ENCODE data around the gene SLC2A11. TPM values are rescaled to one million over a fixed set of nuclear protein-coding genes. Genes with fewer than 3 reads are reported as not detected.
"Not testable (repeated sequence)": the region's sequence is repeated elsewhere in the genome, so short reads cannot be mapped to it uniquely, and the experiment has no call there.

The SLC2A11 gene
- total RNA-seq, 2 experiments from 2014 or later, result 7.6 to 7.7 TPM

DNA sequence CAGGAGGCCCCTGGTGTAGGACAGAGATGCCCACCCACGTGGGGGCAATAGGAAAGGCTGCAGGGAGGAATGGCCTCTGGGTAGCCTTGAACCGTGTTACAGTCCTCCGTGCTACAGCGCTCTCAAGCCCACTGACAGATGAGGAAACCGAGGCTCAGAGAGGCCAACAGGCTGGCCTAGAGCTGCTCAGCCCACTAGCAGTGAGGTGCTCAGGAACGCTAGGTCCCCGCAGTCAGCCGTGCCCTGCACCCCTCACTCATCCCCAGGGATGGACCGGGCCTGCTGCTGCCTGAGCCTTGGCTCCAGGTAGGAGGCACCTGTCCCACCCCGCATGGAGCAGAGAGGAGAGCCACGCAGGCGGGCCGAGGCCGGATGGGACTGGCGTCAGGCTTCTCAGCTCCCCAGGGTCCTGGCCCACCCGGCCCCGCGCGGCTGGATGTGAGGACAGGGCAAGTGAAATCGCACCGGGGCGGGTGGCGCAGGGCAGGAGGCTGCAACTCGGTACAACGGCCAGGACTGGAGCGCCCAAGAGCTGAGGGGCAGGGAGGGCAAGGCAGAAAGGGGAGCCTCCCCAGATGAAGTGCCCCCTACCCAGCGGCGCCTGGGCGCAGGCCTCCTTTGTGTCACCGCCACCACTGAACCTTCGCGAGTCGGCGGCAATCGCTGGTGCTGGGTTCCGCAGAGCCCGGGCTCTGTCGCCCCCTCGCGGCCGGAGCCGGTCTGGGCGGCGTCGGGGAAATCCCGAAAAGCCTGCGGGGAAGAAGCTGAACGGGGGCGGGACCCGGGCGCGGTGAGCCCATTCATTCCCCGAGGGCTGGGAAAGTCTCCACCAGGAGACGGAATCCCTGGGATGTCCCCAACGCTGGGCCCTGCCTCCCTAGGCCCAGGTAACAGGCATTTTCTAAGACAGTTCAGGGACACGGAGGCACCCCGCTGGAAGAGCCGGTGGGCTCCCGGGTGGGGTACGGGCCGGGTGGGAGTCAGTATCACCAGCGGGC, 8.4 kb upstream of the SLC2A11 start:
- CTCF ChIA-PET, result interaction anchor here (0.6 to 5.6 kb wide), 25 partner anchors 9 to 326 kb away, joined by 3 to 28 read pairs (median 3); partner anchors contain the start of genes C22orf15, CHCHD10, DERL3 and MIF
- intact Hi-C loops (cut with DNase I, micrococcal nuclease), result loop anchor here (5.0 kb wide), 3 partner anchors 82 to 307 kb away; partner anchors contain the start of gene CHCHD10 (in 1 of the 2)
- no peak overlapping the region for H3K4me3 Mint-ChIP-seq

DNA sequence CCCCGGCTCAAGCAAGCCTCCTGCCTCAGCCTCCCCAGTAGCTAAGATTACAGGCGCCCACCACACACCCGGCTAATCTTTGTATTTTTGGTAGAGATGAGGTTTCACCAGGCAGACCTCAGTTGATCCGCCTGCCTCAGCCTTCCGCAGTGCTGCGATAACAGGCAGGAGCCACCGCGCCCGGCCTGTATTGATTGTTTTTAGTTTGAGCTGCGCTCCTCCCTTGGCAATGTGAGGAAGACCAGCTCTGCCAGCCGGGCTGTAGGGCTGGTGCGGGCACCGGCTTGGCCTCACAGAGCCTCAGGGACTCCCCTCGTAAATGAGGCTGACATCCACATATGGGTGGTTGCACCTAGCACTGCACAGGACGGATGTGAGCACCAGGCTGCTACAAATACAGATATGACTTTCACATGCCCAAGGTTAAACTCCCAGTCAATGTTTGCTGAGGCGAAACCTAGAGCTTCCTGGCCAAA, 7.5 kb upstream of the SLC2A11 start:
- no peak for DNase-seq
- Mint-ChIP-seq H3K4me1 (no peaks in the 10 kb centered on the region), H3K9me3 (ENCODE audit: low read depth) (no peaks in the 10 kb centered on the region), H3K36me3 (ENCODE audit: low read depth) (no peaks in the 10 kb centered on the region), H3K27me3 (no peaks in the 10 kb centered on the region), H3K27ac (no peak overlapping the region), H3K4me3 (no peak overlapping the region)
- intact Hi-C loops (cut with DNase I, micrococcal nuclease), result no loop called here
- ChIA-PET POLR2A (no interaction called here), CTCF (interaction anchor here (0.6 to 5.6 kb wide), 25 partner anchors 8 to 1698 kb away, joined by 3 to 28 read pairs (median 3); partner anchors contain the start of genes C22orf15, CHCHD10, DERL3 and MIF)
- ATAC-seq, result no peak

More for the DNA sequence above, 8.4 kb upstream of the SLC2A11 start:
- ATAC-seq (peak; percentile 96), DNase-seq (peak; percentile 93)
- POLR2A ChIA-PET, result no interaction called here
- no peak overlapping the region for H3K27ac Mint-ChIP-seq
- no peaks in the 10 kb centered on the region for H3K27me3 Mint-ChIP-seq
- no peaks in the 10 kb centered on the region for H3K4me1 Mint-ChIP-seq
- H3K36me3 Mint-ChIP-seq (ENCODE audit: low read depth), result no peaks in the 10 kb centered on the region
- H3K9me3 Mint-ChIP-seq (ENCODE audit: low read depth), result no peaks in the 10 kb centered on the region

DNA sequence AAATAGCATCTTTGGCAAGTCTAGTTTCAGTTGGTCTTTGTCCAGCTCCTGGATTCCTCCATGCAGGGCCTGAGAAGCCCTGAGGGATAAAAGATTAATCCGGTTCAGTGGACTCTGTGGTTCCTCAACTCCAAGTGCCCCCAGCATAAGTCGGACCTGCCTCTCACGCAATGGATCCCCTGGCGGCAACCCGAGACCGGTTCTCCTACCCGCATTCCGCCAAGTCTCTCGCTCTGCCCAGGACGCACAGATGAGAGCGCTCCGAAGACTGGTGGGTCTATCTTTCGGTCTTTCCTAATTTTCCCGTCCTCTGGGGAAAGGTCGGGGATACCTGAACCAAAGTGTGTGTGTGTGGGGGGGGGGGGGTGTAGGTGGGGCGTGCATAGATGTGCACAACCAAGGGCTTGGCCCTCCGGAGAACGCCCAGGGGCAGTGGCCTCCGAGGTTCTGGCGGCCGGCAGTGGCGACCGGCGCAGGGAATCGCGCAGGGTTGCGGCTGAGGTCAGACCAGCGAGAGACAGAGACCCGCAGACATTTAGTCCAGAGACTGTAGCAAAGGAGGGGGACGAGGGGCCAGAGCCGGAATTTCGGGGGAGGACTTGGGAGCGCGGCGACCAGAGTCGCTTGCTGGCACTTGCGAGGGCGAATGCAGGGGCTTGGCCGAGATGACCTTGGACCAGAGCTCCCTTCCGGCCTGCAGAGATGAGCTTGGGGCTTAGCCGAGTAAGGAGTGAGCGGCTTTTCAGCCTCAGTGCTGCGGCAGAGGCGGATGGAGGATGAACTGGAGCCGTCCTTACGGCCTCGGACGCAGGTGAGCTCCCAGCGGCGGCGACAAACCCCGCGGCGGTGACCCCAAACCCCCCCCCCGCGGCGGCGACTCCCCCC, 712 bp upstream of the SLC2A11 start:
- Mint-ChIP-seq H3K9me3 (ENCODE audit: low read depth) (no peaks in the 10 kb centered on the region), H3K36me3 (ENCODE audit: low read depth) (no peaks in the 10 kb centered on the region), H3K27me3 (no peaks in the 10 kb centered on the region), H3K4me3 (peak overlapping the region; percentile 80), H3K4me1 (peaks cover 15% of the 10 kb centered on the region), H3K27ac (peak overlapping the region; percentile 37)
- ATAC-seq, result peak; percentile 39
- POLR2A ChIA-PET, result interaction anchor here (0.6 to 1.8 kb wide), 6 partner anchors 9 to 106 kb away, joined by 3 to 12 read pairs (median 4); partner anchors contain the start of genes DERL3, MIF, SMARCB1 and ZNF70
- DNase-seq, result peak; percentile 37
- CTCF ChIA-PET, result interaction anchor here (0.6 to 3.4 kb wide), 20 partner anchors 7 to 324 kb away, joined by 3 to 28 read pairs (median 4); partner anchors contain the start of genes C22orf15, DERL3, DRICH1 and MIF
- intact Hi-C loops (cut with DNase I, micrococcal nuclease), result loop anchor here (5.0 kb wide), 3 partner anchors 35 to 700 kb away; partner anchors contain the start of genes MIF (in 2 of the 2), GUCD1 (in 1 of the 2) and SNRPD3 (in 1 of the 2)

DNA sequence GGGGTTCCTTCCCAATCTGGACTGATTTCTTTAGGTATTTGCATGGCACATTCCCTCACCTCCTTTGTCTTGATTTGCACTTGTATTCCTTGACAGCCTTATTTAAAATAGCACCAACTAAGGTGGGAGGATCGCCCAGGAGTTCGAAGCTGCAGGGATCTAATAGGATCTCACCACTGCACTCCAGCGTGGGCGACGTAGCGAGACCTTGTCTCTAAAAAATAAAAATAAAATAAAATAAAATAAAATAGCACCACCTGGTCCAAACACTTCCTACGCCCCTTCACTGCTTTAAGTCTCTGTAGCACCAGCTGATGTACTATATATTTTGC, 775 bp downstream of the SLC2A11 start:
- H3K27ac Mint-ChIP-seq, result peak overlapping the region; percentile 72
- ATAC-seq (no peak), DNase-seq (no peak)
- peaks cover 15% of the 10 kb centered on the region for H3K4me1 Mint-ChIP-seq
- intact Hi-C loops (cut with DNase I, micrococcal nuclease), result loop anchor here (5.0 kb wide), 3 partner anchors 34 to 699 kb away; partner anchors contain the start of genes MIF (in 2 of the 2), GUCD1 (in 1 of the 2) and SNRPD3 (in 1 of the 2)
- H3K36me3 Mint-ChIP-seq (ENCODE audit: low read depth), result no peaks in the 10 kb centered on the region
- peak overlapping the region; percentile 80 for H3K4me3 Mint-ChIP-seq
- no peaks in the 10 kb centered on the region for H3K9me3 Mint-ChIP-seq (ENCODE audit: low read depth)
- ChIA-PET CTCF (interaction anchor here (0.8 to 3.4 kb wide), 8 partner anchors 8 to 384 kb away, joined by 4 to 28 read pairs (median 4); partner anchors contain the start of gene MIF), POLR2A (interaction anchor here (1.0 to 1.8 kb wide), 2 partner anchors 36 kb away, joined by 5 to 12 read pairs; partner anchors contain the start of gene MIF)
- no peaks in the 10 kb centered on the region for H3K27me3 Mint-ChIP-seq

DNA sequence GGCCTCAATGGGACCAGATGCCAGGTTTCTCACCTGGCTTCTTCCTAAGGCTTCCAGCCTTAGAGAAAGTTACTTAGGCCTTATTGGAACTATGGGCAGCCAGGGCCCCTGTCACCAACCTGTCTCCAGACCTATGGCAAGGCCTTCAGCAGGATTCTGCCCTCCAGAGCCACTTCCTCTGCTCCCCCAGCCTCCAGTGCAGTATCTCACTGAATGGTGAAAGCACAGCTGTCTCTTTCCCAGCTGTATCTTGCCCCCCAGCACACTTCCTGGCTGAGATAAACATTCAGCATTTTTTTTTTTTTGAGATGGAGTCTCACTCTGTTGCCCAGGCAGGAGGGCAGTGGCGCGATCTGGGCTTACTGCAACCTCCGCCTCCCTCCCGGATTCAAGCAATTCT, 1.5 kb downstream of the SLC2A11 start:
- intact Hi-C loops (cut with DNase I, micrococcal nuclease), result loop anchor here (5.0 kb wide), 3 partner anchors 33 to 698 kb away; partner anchors contain the start of genes MIF (in 2 of the 2), GUCD1 (in 1 of the 2) and SNRPD3 (in 1 of the 2)
- no peak for DNase-seq
- peak overlapping the region; percentile 20 for H3K4me3 Mint-ChIP-seq
- ChIA-PET CTCF (interaction anchor here (0.8 to 3.4 kb wide), 6 partner anchors 8 to 383 kb away, joined by 4 to 28 read pairs (median 4); partner anchors contain the start of gene MIF), POLR2A (interaction anchor here (0.6 to 1.0 kb wide), 2 partner anchors 35 to 38 kb away, joined by 4 to 5 read pairs; partner anchors contain the start of gene MIF)
- ATAC-seq, result no peak
- no peaks in the 10 kb centered on the region for H3K9me3 Mint-ChIP-seq (ENCODE audit: low read depth)
- peaks cover 15% of the 10 kb centered on the region for H3K4me1 Mint-ChIP-seq
- no peaks in the 10 kb centered on the region for H3K36me3 Mint-ChIP-seq (ENCODE audit: low read depth)
- H3K27me3 Mint-ChIP-seq, result no peaks in the 10 kb centered on the region
- H3K27ac Mint-ChIP-seq, result no peak overlapping the region

DNA sequence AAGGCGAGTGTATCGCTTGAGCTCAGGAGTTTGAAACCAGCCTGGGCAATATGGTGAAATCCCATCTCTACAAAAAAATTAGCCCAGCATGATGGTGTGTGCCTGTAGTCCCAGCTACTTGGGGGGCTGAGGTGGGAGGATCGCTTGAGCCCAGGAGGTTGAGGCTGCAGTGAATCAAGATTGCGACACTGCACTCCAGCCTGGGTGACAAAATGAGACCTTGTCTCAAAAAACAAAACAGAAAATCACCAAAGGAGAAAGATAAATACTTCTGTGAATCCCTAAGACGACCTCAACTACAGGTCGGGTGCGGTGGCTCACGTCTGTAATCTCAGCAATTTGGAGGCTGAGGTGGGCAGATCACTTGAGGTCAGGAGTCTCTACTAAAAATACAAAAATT, 2.5 kb downstream of the SLC2A11 start:
- H3K4me3 Mint-ChIP-seq; H3K36me3 Mint-ChIP-seq (ENCODE audit: low read depth); H3K27ac Mint-ChIP-seq; POLR2A ChIA-PET; DNase-seq; H3K9me3 Mint-ChIP-seq (ENCODE audit: low read depth); H3K27me3 Mint-ChIP-seq; ATAC-seq: not testable (repeated sequence)
- peaks cover 15% of the 10 kb centered on the region for H3K4me1 Mint-ChIP-seq
- intact Hi-C loops (cut with DNase I, micrococcal nuclease), result loop anchor here (5.0 kb wide), 1 partner anchor 97 kb away; no protein-coding TSS in a partner anchor
- CTCF ChIA-PET, result interaction anchor here (3.2 to 3.4 kb wide), 2 partner anchors 10 to 34 kb away, joined by 23 to 28 read pairs; partner anchors contain the start of gene MIF

DNA sequence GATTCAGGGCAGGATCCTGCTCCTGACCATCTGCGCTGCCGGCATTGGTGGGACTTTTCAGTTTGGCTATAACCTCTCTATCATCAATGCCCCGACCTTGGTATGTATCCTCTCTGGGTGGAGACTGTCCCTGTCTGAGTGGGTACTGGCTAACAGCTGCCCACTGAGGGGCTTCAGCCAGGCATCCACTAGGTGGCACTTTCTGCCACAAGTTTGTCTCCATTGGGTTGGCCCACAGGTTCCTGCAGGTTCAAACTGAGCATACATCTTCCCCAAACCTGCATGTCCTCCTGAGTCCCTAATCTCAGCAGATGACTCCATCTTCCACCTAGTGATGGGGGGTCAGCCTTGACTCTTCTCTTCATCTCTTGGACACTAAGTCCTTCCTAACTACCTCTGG, 4.4 kb downstream of the SLC2A11 start:
- H3K4me1 Mint-ChIP-seq, result peaks cover 10% of the 10 kb centered on the region
- no peak overlapping the region for H3K4me3 Mint-ChIP-seq
- H3K9me3 Mint-ChIP-seq (ENCODE audit: low read depth), result no peaks in the 10 kb centered on the region
- H3K36me3 Mint-ChIP-seq (ENCODE audit: low read depth), result peaks cover 5% of the 10 kb centered on the region
- DNase-seq, result peak; percentile 69
- ATAC-seq, result peak; percentile 17
- no peaks in the 10 kb centered on the region for H3K27me3 Mint-ChIP-seq
- ChIA-PET CTCF (interaction anchor here (0.7 to 1.0 kb wide), 2 partner anchors 12 to 38 kb away, joined by 3 read pairs; no protein-coding TSS in a partner anchor), POLR2A (interaction anchor here (0.5 kb wide), 1 partner anchor 52 kb away, joined by 3 read pairs; no protein-coding TSS in a partner anchor)
- intact Hi-C loops (cut with DNase I, micrococcal nuclease), result loop anchor here (5.0 kb wide), 1 partner anchor 95 kb away; no protein-coding TSS in a partner anchor
- no peak overlapping the region for H3K27ac Mint-ChIP-seq

DNA sequence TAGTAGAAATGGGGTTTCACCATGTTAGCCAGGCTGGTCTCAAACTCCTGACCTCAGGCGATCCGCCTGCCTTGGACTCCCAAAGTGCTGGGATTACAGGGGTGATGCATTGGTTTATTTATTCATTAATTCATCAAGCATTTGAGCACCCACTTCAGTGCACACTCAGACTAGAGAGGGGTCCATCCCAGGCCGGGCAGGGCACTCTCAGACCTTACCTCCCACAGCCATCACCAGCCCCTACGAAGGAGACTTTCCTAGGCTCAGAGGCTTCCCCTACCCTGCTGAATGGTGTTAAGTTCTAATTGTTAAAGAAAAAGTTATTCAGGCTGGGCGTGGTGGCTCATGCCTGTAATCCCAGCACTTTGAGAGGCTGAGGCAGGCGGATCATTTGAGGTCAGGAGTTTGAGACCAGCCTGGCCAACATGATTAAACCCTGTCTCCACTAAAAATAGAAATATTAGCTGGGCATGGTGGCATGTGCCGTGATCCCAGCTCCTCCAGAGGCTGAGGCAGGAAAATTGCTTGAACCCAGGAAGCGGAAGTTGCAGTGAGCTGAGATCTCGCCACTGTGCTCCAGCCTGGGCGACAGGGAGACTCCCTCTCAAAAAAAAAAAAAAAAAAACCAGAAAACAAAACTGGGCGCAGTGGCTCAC, 7.0 kb downstream of the SLC2A11 start:
- H3K36me3 Mint-ChIP-seq (ENCODE audit: low read depth); DNase-seq; H3K9me3 Mint-ChIP-seq (ENCODE audit: low read depth); H3K27ac Mint-ChIP-seq; POLR2A ChIA-PET; H3K27me3 Mint-ChIP-seq; H3K4me1 Mint-ChIP-seq; H3K4me3 Mint-ChIP-seq; ATAC-seq: not testable (repeated sequence)
- intact Hi-C loops (cut with DNase I, micrococcal nuclease), result loop anchor here (5.0 kb wide), 1 partner anchor 93 kb away; no protein-coding TSS in a partner anchor
- CTCF ChIA-PET, result interaction anchor here (1.1 to 1.5 kb wide), 3 partner anchors 8 to 17 kb away, joined by 3 to 5 read pairs (median 4); no protein-coding TSS in a partner anchor

DNA sequence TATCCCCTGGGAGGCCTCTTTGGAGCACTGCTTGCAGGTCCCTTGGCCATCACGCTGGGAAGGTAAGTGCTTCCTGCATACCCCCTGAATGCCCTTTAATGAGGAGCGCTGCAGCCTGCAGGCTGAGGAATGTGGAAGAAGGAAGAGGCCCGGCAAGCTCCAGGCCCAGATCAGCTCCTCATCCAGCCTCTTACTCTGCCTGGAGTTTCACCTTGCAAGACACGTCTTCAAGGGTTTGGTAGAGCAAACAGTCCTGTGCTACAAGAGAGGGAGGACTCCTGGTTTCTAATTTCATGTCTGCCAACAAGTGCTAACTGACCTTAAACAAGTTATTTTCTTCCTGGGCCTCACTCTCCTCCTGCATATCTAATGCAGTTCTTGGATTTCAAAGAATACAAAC, 10.9 kb downstream of the SLC2A11 start:
- Mint-ChIP-seq H3K27ac (no peak overlapping the region), H3K4me1 (no peaks in the 10 kb centered on the region), H3K36me3 (ENCODE audit: low read depth) (peaks cover 12% of the 10 kb centered on the region), H3K27me3 (no peaks in the 10 kb centered on the region), H3K9me3 (ENCODE audit: low read depth) (no peaks in the 10 kb centered on the region), H3K4me3 (no peak overlapping the region)
- intact Hi-C loops (cut with DNase I, micrococcal nuclease), result no loop called here
- ChIA-PET POLR2A (no interaction called here), CTCF (interaction anchor here (0.6 to 0.8 kb wide), 2 partner anchors 10 to 11 kb away, joined by 3 to 5 read pairs; partner anchors contain the start of gene SLC2A11)
- DNase-seq, result no peak
- ATAC-seq, result no peak

DNA sequence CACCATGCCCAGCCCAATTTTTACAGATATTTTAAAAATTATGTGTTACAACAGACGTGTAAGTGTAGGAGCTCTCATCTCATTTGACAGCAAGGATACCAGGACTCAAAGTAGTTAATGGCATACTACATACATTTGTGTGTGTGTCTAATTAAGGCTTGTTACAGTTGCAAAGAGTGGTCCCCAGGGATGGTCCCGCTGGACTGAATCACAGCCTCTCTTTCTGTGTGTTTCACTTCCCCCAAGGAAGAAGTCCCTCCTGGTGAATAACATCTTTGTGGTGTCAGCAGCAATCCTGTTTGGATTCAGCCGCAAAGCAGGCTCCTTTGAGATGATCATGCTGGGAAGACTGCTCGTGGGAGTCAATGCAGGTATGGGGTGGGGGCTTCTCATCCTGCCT, 17.2 kb downstream of the SLC2A11 start:
- POLR2A ChIA-PET, result no interaction called here

More for the DNA sequence above, 17.2 kb downstream of the SLC2A11 start:
- no peak for DNase-seq
- Mint-ChIP-seq H3K4me1 (no peaks in the 10 kb centered on the region), H3K27me3 (no peaks in the 10 kb centered on the region), H3K27ac (no peak overlapping the region), H3K9me3 (ENCODE audit: low read depth) (no peaks in the 10 kb centered on the region), H3K36me3 (ENCODE audit: low read depth) (peaks cover 3% of the 10 kb centered on the region), H3K4me3 (no peak overlapping the region)
- CTCF ChIA-PET, result no interaction called here
- no peak for ATAC-seq
- intact Hi-C loops (cut with DNase I, micrococcal nuclease), result no loop called here

Data from activated CD4-positive, alpha-beta T cell treated with anti-CD3 and anti-CD28 coated beads for 36 hours (primary cell).